Measurements from ENCODE around the gene NFYB.

The NFYB gene

DNA sequence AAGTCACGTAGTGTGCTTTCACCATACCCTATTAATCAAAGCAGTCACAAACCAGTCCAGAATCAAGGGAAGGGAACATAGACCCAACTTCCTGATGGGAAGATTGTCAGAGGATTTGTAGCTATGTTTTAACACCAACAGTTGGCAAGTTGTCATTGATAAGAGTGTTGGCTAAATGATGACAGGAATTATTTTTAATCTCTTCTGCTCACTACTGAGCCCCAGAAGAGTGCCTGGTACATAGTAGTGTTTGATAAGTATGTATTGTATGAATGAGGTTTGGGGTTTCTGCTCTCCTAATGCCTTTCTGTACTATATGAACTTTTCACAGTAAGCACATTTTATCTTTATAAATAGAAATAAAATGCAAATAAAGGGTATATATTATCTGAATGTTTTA is 59.0 kb downstream of the NFYB start:
- no peaks in the 10 kb centered on the region for H3K4me1 ChIP-seq (ENCODE audit: control insufficient read depth in 1 of 2, insufficient read depth in 1 of 2, low read depth in 1 of 2, low read length in 1 of 2)
- H3K27ac ChIP-seq, result no peak overlapping the region
- no peaks in the 10 kb centered on the region for H3K27me3 ChIP-seq
- H3K9me3 ChIP-seq, result no peaks in the 10 kb centered on the region
- no peak overlapping the region for H3K4me3 ChIP-seq (ENCODE audit: low read depth in 1 of 2, low read length in 1 of 2)
- H3K36me3 ChIP-seq, result peaks cover 41% of the 10 kb centered on the region
- TF ChIP-seq, protein P1, sequence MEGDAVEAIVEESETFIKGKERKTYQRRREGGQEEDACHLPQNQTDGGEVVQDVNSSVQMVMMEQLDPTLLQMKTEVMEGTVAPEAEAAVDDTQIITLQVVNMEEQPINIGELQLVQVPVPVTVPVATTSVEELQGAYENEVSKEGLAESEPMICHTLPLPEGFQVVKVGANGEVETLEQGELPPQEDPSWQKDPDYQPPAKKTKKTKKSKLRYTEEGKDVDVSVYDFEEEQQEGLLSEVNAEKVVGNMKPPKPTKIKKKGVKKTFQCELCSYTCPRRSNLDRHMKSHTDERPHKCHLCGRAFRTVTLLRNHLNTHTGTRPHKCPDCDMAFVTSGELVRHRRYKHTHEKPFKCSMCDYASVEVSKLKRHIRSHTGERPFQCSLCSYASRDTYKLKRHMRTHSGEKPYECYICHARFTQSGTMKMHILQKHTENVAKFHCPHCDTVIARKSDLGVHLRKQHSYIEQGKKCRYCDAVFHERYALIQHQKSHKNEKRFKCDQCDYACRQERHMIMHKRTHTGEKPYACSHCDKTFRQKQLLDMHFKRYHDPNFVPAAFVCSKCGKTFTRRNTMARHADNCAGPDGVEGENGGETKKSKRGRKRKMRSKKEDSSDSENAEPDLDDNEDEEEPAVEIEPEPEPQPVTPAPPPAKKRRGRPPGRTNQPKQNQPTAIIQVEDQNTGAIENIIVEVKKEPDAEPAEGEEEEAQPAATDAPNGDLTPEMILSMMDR (IDR thresholded peaks at IDR 0.05), result no peak

DNA sequence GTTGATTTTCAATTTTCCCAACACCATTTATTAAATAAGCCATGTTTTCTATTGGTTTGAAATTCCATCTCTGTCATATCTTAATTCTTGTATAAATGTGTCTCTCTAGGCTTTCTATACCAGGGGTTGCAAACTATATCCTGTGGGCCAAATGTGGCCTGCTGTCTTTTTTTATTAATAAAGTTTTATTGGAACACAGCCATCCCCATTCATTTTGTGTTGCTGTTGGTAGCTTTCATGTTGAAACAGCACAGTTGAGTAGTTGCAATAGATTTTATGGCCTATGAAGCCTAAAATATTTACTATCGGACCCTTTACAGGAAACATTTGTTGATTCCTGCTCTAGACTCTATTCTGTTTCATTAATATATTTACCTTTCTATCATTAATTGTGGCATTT is 64.3 kb downstream of the NFYB start:
- TF ChIP-seq, protein P1 (IDR thresholded peaks at IDR 0.05), result no peak
- no peaks in the 10 kb centered on the region for H3K4me1 ChIP-seq (ENCODE audit: control insufficient read depth in 1 of 2, insufficient read depth in 1 of 2, low read depth in 1 of 2, low read length in 1 of 2)

DNA sequence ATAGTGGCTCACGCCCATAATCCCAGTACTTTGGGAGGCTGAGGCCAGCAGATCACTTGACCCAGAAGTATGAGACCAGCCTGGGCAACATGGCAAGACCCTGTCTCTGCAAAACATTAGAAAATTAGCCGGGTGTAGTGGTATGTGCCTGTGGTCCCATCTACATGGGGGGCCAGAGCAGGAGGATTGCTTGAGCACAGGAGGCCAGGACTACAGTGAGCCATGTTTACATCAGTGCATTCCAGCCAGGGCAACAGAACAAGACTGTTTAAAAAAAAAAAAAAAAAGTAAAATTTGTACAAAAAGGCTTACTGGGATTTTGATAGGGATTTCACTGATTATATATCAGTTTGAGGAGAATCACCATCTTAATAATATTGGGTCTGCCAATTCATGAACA is 65.9 kb downstream of the NFYB start:
- H3K4me3 ChIP-seq (ENCODE audit: low read depth in 1 of 2, low read length in 1 of 2), result no peak overlapping the region
- no peaks in the 10 kb centered on the region for H3K9me3 ChIP-seq
- H3K27me3 ChIP-seq, result no peaks in the 10 kb centered on the region
- no peak overlapping the region for H3K27ac ChIP-seq
- peaks cover 18% of the 10 kb centered on the region for H3K36me3 ChIP-seq
- TF ChIP-seq, protein P1 (IDR thresholded peaks at IDR 0.05), result no peak
- H3K4me1 ChIP-seq (ENCODE audit: control insufficient read depth in 1 of 2, insufficient read depth in 1 of 2, low read depth in 1 of 2, low read length in 1 of 2), result no peaks in the 10 kb centered on the region

More for the DNA sequence above, 64.3 kb downstream of the NFYB start:
- H3K27ac ChIP-seq, result no peak overlapping the region
- H3K4me3 ChIP-seq (ENCODE audit: low read depth in 1 of 2, low read length in 1 of 2), result no peak overlapping the region
- no peaks in the 10 kb centered on the region for H3K27me3 ChIP-seq
- H3K36me3 ChIP-seq, result peaks cover 16% of the 10 kb centered on the region
- H3K9me3 ChIP-seq, result no peaks in the 10 kb centered on the region

Data from neutrophil (primary cell).